HG02885 (cell line): ENCODE data around the gene JMJD7.

ENCODE experiments used
- ATAC-seq: cut with Tn5 transposase; IDR thresholded peaks from one replicate; pipeline ENCODE4 v1.9.1; 2021; ENCODE audit warnings: mild to moderate bottlenecking; ENCODE audit not compliant: unreplicated experiment, poor library complexity

JMJD7 gene

DNA sequence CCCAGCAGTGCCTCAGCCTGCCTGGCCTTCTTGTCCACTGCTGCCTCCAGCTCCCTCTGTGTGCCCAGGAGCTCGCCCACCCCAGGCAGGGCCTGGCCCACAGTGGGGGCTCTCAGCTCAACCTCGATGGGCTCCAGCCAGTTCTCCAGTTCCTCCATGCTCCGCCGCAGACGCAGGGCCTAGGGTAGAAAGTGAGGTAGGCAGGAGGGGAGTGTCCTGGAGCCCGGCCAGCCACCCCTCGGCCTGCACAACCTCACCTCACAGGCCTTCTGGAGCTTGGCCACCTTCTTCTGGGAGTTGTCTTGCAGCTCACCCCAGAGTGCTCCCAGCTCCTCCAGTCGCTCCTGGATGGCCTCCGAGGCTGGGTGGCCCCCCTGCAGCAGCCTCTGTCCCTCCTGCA lies 29.4 kb downstream of the JMJD7 start:
- no peak for ATAC-seq

GRCh38 chr15:41858756-41859155 lies 30.9 kb downstream of the JMJD7 start:
- ATAC-seq = no peak

DNA sequence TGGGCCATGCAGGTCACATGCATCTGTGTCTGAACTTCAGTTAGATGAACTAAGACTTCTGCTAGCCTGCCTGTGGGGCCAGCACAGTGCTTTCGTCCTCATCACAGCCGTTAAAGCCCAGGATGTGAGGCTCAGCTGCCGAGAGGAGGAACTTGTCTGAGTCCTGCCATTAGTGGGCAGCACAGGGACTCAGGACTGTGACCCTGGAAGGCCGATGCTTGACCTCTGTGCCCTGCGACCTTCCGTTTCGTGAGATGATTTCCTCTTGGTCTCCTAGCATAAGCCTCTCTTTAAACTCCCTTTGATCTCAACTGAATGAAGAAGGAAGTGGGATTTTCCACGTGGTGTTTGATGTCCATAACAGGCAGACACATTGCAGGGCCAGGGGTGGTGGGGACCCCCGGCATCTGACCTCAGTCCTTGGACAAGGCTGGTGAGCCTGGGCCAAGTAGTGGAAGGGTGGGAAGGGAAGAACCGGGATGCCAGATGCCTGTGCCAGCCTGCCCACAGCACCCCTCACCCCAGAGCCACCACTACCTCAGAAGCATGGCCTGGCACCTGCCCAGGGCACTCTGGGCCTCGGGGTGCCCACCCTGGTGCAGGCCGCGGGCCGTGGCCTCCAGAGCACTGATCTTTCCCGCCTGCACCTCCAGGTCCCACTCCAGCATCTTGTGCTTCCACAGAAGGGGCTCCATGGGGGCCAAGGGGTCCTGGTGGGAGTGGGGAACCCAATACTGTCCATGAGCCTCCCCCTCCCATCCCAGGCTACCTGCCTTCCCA lies 32.3 kb downstream of the JMJD7 start:
- no peak for ATAC-seq

- ATAC-seq = no peak
Observed at GRCh38 chr15:41861736-41862356, 34.0 kb downstream of the JMJD7 start.

DNA sequence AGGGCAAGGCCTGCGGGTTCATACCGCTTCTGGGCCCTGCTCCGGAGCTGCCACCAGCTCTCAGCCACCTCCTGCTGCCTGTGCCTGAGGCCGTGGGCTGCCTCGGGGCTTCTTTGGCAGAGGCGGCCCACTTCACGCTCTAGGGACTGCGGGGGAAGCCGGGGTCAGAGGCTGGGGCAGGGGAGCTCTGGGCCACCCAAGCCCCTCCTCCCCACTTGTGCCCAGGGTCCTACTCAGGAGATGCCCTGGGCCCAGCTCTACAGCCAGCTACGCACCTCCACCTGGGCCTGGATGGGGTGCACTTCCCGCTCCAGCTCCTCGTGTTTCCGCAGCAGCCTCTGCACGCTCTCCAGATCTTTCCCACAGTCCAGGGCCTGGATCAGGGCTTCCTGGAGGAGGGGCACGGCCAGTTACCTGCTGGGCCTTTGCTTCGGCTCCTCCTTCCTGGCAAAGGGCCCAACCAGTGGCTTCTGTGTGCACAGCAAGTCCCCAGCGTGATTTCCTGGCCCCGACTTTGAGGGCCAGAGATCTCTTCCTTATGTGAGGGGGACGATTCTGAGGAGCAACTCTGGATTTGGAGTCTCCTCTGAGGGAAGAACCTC lies 34.7 kb downstream of the JMJD7 start:
- ATAC-seq = no peak

- ATAC-seq = no peak
Observed at GRCh38 chr15:41865490-41866055, 37.7 kb downstream of the JMJD7 start.

- no peak for ATAC-seq
Observed at GRCh38 chr15:41866263-41866703, 38.4 kb downstream of the JMJD7 start.

- no peak for ATAC-seq
Observed at GRCh38 chr15:41866872-41867579, 39.1 kb downstream of the JMJD7 start.

DNA sequence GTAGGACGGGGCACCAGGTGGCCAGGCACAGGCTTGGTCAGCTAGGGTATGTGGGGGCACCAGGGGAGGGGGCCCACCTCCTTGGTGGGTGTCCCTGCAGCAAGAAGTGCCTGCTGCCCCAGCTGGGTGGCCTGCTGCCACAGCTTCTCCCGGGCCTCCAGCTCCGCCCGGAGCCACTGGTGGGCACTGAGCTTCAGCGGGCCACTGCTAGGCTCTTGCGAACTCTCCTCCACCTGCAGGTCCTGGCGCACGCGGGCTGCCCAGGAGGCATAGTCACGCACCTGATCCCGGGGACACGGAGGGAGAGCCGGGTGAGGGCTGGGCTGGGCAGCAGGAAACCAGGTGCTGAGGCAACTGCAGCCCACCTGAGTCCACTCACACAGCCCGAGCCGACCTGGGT lies 40.4 kb downstream of the JMJD7 start:
- ATAC-seq = no peak

GRCh38 chr15:41869770-41870688 lies 42.1 kb downstream of the JMJD7 start:
- no peak for ATAC-seq

DNA sequence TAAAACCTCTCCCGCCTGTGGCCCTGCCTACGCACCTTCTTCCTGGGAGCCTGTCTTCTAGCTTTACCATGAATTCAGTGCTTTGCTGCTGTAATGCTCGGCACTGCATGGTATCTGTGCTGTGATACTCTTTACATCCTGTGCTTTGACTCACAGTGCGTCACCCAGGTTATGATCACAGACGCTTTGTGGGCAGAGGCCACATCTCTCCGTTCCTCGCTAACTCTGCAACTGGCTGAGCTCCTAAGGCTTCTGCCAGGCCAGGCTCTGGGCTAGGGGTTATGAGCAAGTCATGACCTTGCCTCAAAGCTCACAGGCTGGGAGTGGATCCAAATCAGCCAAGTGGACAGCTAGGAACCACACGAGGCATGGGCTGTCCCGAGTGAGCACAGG lies 42.8 kb downstream of the JMJD7 start:
- ATAC-seq = no peak

DNA sequence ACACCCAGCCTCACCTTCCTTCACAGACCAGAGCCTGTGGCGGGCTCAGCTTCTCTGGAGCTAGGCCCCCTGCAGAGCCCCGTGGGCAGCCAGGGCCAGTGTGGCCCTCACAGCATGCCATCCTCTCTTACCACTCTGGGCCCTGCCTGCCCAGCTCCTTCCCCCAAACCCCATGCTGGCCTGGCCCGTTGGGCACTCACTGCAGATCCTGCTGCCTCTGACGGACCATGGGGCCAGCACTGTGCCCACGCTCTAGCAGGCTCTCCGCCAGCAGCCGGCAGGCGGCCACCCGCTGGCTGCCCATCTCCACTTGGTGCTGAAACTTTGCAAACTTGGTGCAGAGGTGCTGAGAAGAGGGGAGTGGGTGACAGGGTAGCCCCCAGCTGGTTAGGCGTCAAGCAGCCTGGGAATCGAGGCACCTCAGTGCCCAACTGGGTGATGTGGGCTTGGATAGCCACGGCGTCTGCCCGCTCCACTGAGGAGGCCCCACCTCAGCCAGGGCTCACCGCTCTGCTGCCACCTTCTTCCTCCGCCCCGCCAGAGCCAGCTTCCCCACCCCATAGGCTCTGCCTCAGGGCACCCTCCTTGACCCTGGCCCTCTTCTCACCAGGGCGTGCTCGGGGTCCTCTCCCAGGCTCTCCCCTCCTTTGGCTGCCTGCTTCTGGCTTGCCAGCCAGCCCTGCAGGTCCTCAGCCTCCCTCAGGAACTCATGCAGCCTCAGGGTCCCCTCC lies 43.4 kb downstream of the JMJD7 start:
- ATAC-seq = no peak

DNA sequence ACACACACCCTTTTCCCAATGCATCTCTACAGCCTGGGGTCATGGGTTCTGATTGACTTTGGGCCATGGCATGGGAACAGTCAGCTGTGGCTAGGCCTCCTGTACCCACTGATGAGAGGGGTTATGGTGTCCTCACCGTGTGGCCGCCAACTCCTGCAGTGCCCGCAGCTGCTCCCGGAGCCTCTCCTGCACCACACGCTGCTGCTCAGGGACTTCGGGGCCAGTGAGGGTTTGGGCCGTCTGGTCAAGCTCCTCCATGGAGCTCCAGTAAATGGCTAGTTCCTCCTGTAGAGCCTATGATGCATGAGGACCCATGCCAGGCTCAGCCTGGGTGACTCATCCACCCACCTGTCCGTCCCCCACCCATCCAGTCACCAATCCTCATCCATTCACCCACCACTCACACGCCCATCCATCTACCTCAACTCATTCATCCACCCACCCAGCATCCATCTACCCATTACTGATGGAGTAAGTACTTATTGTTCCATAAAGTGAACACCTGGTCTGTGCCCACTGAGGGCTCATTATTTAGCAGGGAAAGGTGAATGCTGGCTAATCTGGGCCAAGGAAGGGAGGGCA lies 44.4 kb downstream of the JMJD7 start:
- no peak for ATAC-seq

GRCh38 chr15:41873711-41874110 lies 45.8 kb downstream of the JMJD7 start:
- no peak for ATAC-seq

DNA sequence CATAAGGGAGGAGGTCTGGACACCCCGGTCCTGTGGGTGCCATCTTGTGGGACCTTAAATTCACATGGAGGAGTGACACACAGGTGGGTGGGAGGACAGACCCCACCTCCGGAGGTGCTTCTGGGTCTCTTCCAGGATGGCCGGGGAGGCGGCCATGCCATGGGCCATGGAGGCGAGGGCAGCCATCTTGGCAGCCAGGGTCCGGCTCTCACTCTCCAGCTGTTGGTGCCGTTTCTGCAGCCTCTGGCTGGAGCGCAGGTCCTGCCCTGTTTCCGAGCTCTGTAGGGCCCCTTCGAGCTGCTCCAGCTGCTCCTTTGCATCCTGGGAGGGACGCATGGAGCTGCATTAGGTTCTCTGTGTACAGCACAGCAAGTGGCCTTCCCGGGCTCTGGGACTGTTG lies 46.8 kb downstream of the JMJD7 start:
- no peak for ATAC-seq

DNA sequence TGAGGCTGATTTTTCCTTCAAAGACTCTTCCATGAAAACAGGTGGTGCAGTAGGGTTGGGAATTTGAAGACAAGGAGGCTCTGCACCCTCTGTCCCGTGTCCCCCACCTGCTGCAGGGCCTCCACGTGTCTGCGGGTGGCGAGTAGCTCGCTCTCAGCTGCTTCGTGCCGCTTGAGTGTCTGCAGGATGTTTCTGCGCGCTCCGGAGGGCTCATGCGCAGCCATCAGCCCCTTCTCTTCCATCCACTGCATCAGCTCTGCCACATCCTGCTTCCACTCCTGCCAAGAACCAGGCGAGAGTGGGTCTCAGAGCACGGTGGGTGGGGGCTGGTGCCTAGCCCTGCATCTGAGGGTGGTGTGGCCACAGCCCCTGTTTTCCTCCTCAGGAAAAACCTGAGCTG lies 48.1 kb downstream of the JMJD7 start:
- no peak for ATAC-seq

DNA sequence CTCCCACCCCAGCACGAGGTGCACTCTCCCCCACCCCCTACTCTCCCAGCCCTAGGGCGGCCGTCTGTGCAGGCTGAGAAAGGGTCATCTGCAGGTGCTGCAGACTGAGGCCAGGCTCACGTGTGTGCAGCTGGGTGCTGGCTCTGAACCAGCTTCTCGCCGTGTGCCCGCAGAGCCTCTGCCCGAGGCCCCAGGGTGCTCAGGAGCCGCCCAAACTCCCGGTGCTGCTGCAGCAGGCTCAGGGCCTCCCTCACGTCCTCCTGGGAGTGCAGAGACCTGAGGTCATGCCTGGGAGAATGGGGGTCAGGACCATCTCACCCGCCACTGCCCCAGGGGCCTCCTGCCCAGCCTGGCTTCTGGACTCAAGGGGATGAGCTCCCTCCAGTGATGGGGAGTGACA lies 48.8 kb downstream of the JMJD7 start:
- no peak for ATAC-seq

DNA sequence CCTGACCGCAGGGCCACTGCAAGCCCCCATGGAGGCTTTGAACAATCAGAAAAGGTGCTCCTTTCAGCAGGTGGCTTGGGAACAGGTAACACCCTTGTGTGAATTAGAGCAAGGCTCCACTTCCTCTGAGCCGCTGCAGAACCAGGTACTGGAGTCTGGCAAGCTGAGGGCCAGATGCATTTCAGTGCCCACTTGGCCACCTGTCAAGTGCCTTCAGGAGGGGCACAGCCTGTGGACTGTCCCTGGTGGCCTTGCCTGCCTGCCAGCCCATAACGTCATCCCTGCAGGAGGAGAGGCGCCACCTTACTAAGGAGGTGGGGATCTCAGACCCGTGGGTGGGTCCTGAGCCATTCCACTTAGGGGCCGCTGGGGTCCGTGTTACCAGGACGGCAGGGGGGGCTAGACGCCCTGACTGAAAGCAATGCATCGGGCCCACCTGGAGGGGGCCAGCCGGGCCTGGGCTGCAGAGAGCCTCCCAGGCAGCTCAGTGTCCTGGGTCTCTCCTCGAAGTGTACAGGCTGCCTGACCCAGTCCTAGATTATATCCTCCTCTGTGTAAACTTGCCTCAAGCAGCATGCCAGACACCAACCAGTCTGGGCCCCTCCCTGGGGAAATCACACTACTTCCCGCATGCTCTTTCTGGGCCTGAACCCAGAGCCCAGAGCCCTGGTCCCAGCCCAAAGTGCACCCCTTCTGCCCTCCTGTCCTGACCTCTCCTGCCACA lies 49.9 kb downstream of the JMJD7 start:
- no peak for ATAC-seq
